ENCODE data around the gene LRCOL1. TPM values are rescaled to one million over a fixed set of nuclear protein-coding genes. Genes with fewer than 3 reads are reported as not detected.

LRCOL1 gene
- total RNA-seq, 2 experiments from 2014 or later: not detected

GRCh38 chr12:132574271-132574996 is 35.9 kb downstream of the LRCOL1 start:
- CTCF ChIA-PET: no interaction called here
- H3K27me3 Mint-ChIP-seq: no peaks in the 10 kb centered on the region
- no peak overlapping the region for H3K27ac Mint-ChIP-seq
- H3K9me3 Mint-ChIP-seq (ENCODE audit: low read depth): no peaks in the 10 kb centered on the region
- H3K36me3 Mint-ChIP-seq: no peaks in the 10 kb centered on the region
- DNase-seq (no peak), ATAC-seq (no peak)
- peaks cover under 1% of the 10 kb centered on the region for H3K4me1 Mint-ChIP-seq
- no peak overlapping the region for H3K4me3 Mint-ChIP-seq

GRCh38 chr12:132572801-132573760 is 37.3 kb downstream of the LRCOL1 start:
- no peaks in the 10 kb centered on the region for H3K36me3 Mint-ChIP-seq
- CTCF ChIA-PET: no interaction called here
- peaks cover 4% of the 10 kb centered on the region for H3K4me1 Mint-ChIP-seq
- H3K9me3 Mint-ChIP-seq (ENCODE audit: low read depth): no peaks in the 10 kb centered on the region
- H3K27me3 Mint-ChIP-seq: no peaks in the 10 kb centered on the region
- ATAC-seq (no peak), DNase-seq (no peak)
- H3K27ac Mint-ChIP-seq: no peak overlapping the region
- no peak overlapping the region for H3K4me3 Mint-ChIP-seq

GRCh38 chr12:132572106-132572505 is 38.3 kb downstream of the LRCOL1 start:
- no peaks in the 10 kb centered on the region for H3K36me3 Mint-ChIP-seq
- H3K27ac Mint-ChIP-seq: no peak overlapping the region
- CTCF ChIA-PET: no interaction called here
- ATAC-seq: no peak
- no peak for DNase-seq
- peaks cover 4% of the 10 kb centered on the region for H3K4me1 Mint-ChIP-seq
- no peaks in the 10 kb centered on the region for H3K27me3 Mint-ChIP-seq
- no peak overlapping the region for H3K4me3 Mint-ChIP-seq
- H3K9me3 Mint-ChIP-seq (ENCODE audit: low read depth): no peaks in the 10 kb centered on the region

- H3K4me3 Mint-ChIP-seq: no peak overlapping the region
- H3K27ac Mint-ChIP-seq: no peak overlapping the region
- H3K27me3 Mint-ChIP-seq: no peaks in the 10 kb centered on the region
Observed at GRCh38 chr12:132571598-132571997, 38.8 kb downstream of the LRCOL1 start.

GRCh38 chr12:132571051-132571450 is 39.3 kb downstream of the LRCOL1 start:
- H3K27ac Mint-ChIP-seq: no peak overlapping the region
- CTCF ChIA-PET: no interaction called here
- DNase-seq: no peak
- no peak overlapping the region for H3K4me3 Mint-ChIP-seq
- no peaks in the 10 kb centered on the region for H3K9me3 Mint-ChIP-seq (ENCODE audit: low read depth)
- no peaks in the 10 kb centered on the region for H3K27me3 Mint-ChIP-seq
- peaks cover 4% of the 10 kb centered on the region for H3K4me1 Mint-ChIP-seq
- no peaks in the 10 kb centered on the region for H3K36me3 Mint-ChIP-seq
- ATAC-seq: no peak

More at GRCh38 chr12:132571598-132571997, 38.8 kb downstream of the LRCOL1 start:
- ATAC-seq (no peak), DNase-seq (no peak)
- Mint-ChIP-seq H3K4me1 (peaks cover 4% of the 10 kb centered on the region), H3K9me3 (ENCODE audit: low read depth) (no peaks in the 10 kb centered on the region), H3K36me3 (no peaks in the 10 kb centered on the region)
- CTCF ChIA-PET: no interaction called here

DNA sequence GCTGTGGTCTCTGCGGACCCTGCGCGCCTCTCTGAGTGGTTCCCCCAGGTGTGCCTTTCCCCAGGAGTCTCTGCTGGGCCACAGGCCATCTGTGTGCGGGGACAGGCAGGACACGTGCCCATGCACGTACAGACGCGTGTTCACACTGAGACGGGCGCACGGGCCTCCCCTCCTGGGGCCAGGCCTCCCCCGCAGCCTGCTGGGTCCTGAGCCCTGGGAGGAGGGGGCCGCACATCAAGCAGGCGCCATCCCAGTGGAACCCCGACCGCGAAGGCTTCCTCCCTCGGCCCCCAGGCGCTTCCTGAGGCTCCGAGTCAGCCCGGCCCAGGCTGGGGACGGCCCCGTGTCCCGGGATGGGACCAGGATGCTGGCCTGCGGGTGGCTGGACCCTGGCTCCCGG is 39.7 kb downstream of the LRCOL1 start:
- H3K27me3 Mint-ChIP-seq: no peaks in the 10 kb centered on the region
- no peaks in the 10 kb centered on the region for H3K36me3 Mint-ChIP-seq
- CTCF ChIA-PET: no interaction called here
- no peaks in the 10 kb centered on the region for H3K9me3 Mint-ChIP-seq (ENCODE audit: low read depth)
- H3K4me3 Mint-ChIP-seq: no peak overlapping the region
- H3K27ac Mint-ChIP-seq: no peak overlapping the region
- no peak for DNase-seq
- H3K4me1 Mint-ChIP-seq: peaks cover 4% of the 10 kb centered on the region
- no peak for ATAC-seq

DNA sequence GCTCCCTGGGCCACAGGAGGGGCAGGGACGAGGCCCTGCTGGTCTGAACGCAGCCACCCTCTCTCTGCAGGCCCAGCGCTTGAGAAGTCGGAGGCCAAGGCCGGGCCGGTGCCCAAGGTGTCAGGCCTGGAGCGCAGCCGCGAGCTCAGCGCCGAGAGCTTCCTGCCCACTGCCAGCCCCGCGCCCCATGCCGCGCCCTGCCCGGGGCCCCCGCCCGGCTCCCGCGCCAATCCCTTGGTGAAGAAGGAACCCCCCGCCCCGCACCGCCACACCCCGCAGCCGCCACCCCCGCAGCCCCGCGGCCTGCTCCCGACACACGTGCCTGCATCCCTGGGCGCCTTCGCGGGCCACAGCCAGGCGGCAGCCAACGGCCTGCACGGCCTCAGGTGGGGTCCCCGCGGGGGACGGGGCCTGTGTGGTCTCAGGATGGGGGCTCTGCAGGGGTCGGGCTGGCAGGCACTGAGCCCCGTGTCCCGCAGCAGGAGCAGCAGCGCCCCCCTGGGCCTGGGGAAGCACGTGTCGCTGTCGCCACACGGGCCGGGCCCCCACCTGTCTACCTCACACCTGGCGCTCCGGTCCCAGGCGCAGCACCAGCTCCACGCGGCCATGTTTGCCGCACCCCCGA is 40.4 kb downstream of the LRCOL1 start:
- Mint-ChIP-seq H3K27ac (no peak overlapping the region), H3K4me3 (no peak overlapping the region), H3K9me3 (ENCODE audit: low read depth) (no peaks in the 10 kb centered on the region), H3K36me3 (no peaks in the 10 kb centered on the region), H3K27me3 (no peaks in the 10 kb centered on the region), H3K4me1 (peaks cover 4% of the 10 kb centered on the region)
- CTCF ChIA-PET: interaction anchor here (1.2 kb wide), 1 partner anchor 9 kb away, joined by 5 read pairs; no protein-coding TSS in a partner anchor
- ATAC-seq (no peak), DNase-seq (no peak)

GRCh38 chr12:132568826-132569480 is 41.4 kb downstream of the LRCOL1 start:
- H3K36me3 Mint-ChIP-seq: no peaks in the 10 kb centered on the region
- CTCF ChIA-PET: interaction anchor here (1.2 kb wide), 1 partner anchor 8 kb away, joined by 5 read pairs; no protein-coding TSS in a partner anchor
- no peak overlapping the region for H3K27ac Mint-ChIP-seq
- H3K4me1 Mint-ChIP-seq: peaks cover 4% of the 10 kb centered on the region
- H3K4me3 Mint-ChIP-seq: no peak overlapping the region
- H3K9me3 Mint-ChIP-seq (ENCODE audit: low read depth): no peaks in the 10 kb centered on the region
- ATAC-seq (no peak), DNase-seq (no peak)
- H3K27me3 Mint-ChIP-seq: no peaks in the 10 kb centered on the region

- ATAC-seq (no peak), DNase-seq (no peak)
- Mint-ChIP-seq H3K27ac (no peak overlapping the region), H3K4me3 (no peak overlapping the region), H3K36me3 (no peaks in the 10 kb centered on the region), H3K27me3 (no peaks in the 10 kb centered on the region), H3K4me1 (peaks cover 4% of the 10 kb centered on the region), H3K9me3 (ENCODE audit: low read depth) (no peaks in the 10 kb centered on the region)
- CTCF ChIA-PET: no interaction called here
Observed at GRCh38 chr12:132568301-132568700, 42.1 kb downstream of the LRCOL1 start.

GRCh38 chr12:132566516-132567131 is 43.8 kb downstream of the LRCOL1 start:
- Mint-ChIP-seq H3K4me3 (no peak overlapping the region), H3K4me1 (peaks cover 6% of the 10 kb centered on the region), H3K27me3 (no peaks in the 10 kb centered on the region), H3K36me3 (no peaks in the 10 kb centered on the region), H3K27ac (no peak overlapping the region), H3K9me3 (ENCODE audit: low read depth) (no peaks in the 10 kb centered on the region)
- DNase-seq: no peak
- no peak for ATAC-seq
- CTCF ChIA-PET: interaction anchor here (1.3 kb wide), 1 partner anchor 152 kb away, joined by 4 read pairs; no protein-coding TSS in a partner anchor

- Mint-ChIP-seq H3K36me3 (no peaks in the 10 kb centered on the region), H3K9me3 (ENCODE audit: low read depth) (no peaks in the 10 kb centered on the region)
- no peak for ATAC-seq
Observed at GRCh38 chr12:132565365-132565764, 45.0 kb downstream of the LRCOL1 start.

DNA sequence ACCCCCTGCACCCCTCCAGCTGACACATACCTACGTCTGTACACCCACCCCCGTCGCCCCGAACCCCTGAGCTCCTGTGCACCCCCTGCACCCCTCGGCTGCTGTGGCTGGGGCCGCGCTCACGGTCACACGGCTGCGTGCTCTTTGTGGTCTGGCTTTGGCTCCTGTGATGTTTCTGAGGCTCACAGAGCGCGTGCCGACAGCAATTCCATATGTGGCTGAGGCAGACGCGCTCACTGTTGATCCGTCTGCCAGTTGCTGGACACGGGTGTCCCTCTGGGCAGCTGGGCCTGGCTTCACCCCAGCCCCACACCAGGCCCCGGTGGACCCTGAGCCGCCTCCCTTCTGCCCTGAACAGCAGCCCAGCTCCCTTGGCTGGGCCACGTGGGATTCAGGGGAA is 46.5 kb downstream of the LRCOL1 start:
- peaks cover 5% of the 10 kb centered on the region for H3K27me3 Mint-ChIP-seq
- ATAC-seq: no peak
- H3K36me3 Mint-ChIP-seq: no peaks in the 10 kb centered on the region
- H3K9me3 Mint-ChIP-seq (ENCODE audit: low read depth): no peaks in the 10 kb centered on the region
- H3K4me1 Mint-ChIP-seq: peaks cover 11% of the 10 kb centered on the region
- H3K4me3 Mint-ChIP-seq: no peak overlapping the region
- no peak overlapping the region for H3K27ac Mint-ChIP-seq
- CTCF ChIA-PET: no interaction called here
- no peak for DNase-seq

More at GRCh38 chr12:132565365-132565764, 45.0 kb downstream of the LRCOL1 start:
- DNase-seq: no peak
- Mint-ChIP-seq H3K4me1 (peaks cover 11% of the 10 kb centered on the region), H3K27ac (no peak overlapping the region), H3K4me3 (no peak overlapping the region), H3K27me3 (no peaks in the 10 kb centered on the region)
- CTCF ChIA-PET: no interaction called here

All from activated CD8-positive, alpha-beta memory T cell treated with anti-CD3 and anti-CD28 coated beads, Interleukin-2, amount 10 ng/mL, durations not matched to agents 7 days and 5 days (primary cell).